ENCODE results near the gene FAM151B.
A peak's percentile ranks its signal among the peaks of the same experiment; 100 is the strongest.
"Not testable (repeated sequence)": the region's sequence is repeated elsewhere in the genome, so short reads cannot be mapped to it uniquely, and the experiment has no call there.

The FAM151B gene

GRCh38 chr5:80487829-80488721 is at the start of gene FAM151B:
FAM151B (plus strand) TSS chr5:80488100; CDS start chr5:80488124, 24 bp downstream.
- FAIRE-seq (no peak), DNase-seq (ENCODE audit: low spot score) (peak; percentile 69)

DNA sequence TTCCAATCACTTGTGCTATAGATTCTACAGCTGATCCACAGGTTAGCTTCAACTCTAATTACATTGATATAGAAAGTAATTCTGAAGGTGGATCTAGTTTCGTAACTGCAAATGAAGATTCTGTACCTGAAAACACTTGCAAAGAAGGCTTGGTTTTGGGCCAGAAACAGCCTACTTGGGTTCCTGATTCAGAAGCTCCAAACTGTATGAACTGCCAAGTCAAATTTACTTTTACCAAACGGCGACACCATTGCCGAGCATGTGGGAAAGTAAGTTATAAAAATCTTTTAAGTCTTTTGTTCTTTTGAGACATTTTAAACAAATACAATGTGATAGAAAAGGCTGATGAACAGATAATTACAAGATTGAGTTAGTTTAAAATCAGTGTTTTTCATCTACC is 49.2 kb upstream of the FAM151B start:
- FAIRE-seq: no peak
- DNase-seq (ENCODE audit: low spot score): no peak

DNA sequence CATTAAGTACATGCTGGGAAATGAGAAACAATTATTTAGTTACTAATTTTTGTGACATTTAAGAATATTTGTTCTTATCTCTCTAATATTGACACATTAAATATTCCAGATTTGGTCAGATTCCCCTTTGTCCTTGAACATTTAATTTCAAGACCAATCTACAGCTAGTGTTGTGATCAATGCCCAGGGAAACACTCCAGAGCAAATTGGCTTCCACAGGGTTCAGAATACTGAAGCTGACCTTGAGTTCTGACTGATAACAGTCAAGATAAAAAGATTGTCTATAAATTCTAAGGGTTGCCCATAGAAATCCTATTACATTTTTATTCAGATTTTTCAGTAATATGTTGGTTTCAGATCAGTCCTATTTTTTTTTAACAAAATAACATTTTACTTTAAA is 48.7 kb upstream of the FAM151B start:
- no peak for FAIRE-seq

GRCh38 chr5:80442742-80443141 is 45.2 kb upstream of the FAM151B start:
- no peak for DNase-seq (ENCODE audit: low spot score)
- FAIRE-seq: no peak

More for the DNA sequence above, 48.7 kb upstream of the FAM151B start:
- DNase-seq (ENCODE audit: low spot score): no peak

GRCh38 chr5:80453366-80453765 is 34.5 kb upstream of the FAM151B start:
- DNase-seq (ENCODE audit: low spot score) (no peak), FAIRE-seq (no peak)

GRCh38 chr5:80463269-80463668 is 24.6 kb upstream of the FAM151B start:
- FAIRE-seq: no peak
- no peak for DNase-seq (ENCODE audit: low spot score)

GRCh38 chr5:80466669-80467485 is 21.0 kb upstream of the FAM151B start:
- DNase-seq (ENCODE audit: low spot score) (no peak), FAIRE-seq (no peak)

DNA sequence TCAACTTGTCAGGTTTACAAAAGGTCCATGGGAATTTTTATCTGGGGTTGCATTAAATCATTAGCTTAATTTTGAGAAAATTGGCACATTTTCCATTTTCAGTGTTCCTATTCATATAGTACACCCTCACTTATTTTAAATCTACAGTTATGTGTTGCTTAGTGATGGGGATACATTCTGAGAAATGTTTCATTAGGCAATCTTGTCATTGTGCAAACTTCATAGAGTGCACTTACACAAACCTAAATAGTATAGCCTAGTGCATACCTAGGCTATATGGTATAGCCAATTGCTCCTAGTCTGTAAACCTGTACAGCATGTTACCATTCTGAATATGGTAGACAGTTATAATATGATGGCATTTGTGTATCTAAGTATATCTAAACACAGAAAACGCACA is 19.8 kb upstream of the FAM151B start:
- no peak for DNase-seq (ENCODE audit: low spot score)
- FAIRE-seq: no peak

DNA sequence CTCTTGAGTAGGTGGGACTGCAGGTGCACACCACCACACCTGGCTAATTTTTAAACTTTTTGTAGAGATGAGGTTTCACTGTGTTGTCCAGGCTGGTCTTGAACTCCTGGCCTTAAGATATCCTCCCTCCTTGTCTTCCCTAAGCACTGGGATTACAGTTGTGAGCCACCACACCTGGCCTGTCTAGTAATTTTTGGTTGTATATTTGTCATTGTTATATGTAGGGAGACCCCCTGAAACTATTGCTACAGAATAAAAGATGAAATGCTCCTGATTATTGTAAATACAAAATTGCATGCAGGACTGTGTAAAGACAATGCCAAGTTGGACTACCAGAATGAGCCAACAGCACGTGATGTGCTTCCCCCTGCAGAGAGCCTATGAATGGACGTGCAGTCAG is 17.3 kb upstream of the FAM151B start:
- not testable (repeated sequence) for DNase-seq (ENCODE audit: low spot score); FAIRE-seq

- FAIRE-seq (no peak), DNase-seq (ENCODE audit: low spot score) (no peak)
Measured at GRCh38 chr5:80474929-80475328, 13.0 kb upstream of the FAM151B start.

GRCh38 chr5:80479713-80480112 is 8.2 kb upstream of the FAM151B start:
- FAIRE-seq (no peak), DNase-seq (ENCODE audit: low spot score) (no peak)

GRCh38 chr5:80480354-80480753 is 7.5 kb upstream of the FAM151B start:
- no peak for FAIRE-seq
- no peak for DNase-seq (ENCODE audit: low spot score)

- DNase-seq (ENCODE audit: low spot score) (peak; percentile 8), FAIRE-seq (no peak)
Measured at GRCh38 chr5:80481019-80481893, 6.6 kb upstream of the FAM151B start.

DNA sequence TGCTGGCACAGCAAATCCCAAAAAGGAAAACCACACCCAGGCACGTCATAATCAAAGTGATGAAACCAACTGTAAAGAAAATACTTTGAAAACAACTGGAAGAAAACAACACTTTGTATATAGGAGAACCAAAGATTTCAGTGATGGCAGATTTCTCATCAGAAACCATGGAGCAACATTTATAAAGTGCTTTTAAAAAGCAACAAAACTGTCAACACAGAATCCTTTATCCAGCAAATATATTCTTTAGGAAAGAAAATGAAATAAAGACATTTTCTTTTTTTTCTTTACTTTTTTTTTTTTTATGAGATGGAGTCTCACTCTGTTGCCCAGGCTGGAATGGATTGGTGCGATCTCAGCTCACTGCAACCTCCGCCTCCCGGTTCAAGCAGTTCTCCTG is 5.3 kb upstream of the FAM151B start:
- no peak for FAIRE-seq

DNA sequence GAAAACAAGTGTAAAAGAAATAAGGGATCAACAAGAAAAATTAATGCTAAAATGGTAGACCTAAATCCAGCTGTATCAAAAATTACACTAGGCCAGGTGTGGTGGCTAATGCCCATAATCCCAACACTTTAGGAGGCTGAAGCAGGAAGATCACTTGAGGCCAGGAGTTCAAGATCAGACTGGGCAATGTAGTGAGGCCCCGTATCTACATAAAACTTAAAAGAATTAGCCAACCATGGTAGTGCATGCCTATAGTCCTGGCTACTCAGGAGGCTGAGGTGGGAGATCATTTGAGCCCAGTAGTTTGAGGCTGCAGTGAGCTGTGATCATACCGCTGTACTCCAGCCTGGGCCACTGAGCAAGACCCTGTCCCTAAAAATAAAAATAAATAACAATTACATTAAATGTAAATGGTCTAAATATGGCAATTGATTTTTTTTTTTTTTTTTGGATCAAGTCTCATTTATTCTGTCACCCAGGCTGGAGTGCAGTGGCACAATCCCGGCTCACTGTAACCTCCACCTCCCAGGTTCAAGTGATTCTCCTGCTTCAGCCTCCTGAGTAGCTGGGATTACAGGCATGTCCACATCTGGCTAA is 4.2 kb upstream of the FAM151B start:
- FAIRE-seq (no peak), DNase-seq (ENCODE audit: low spot score) (no peak)

More for the DNA sequence above, 5.3 kb upstream of the FAM151B start:
- no peak for DNase-seq (ENCODE audit: low spot score)

DNA sequence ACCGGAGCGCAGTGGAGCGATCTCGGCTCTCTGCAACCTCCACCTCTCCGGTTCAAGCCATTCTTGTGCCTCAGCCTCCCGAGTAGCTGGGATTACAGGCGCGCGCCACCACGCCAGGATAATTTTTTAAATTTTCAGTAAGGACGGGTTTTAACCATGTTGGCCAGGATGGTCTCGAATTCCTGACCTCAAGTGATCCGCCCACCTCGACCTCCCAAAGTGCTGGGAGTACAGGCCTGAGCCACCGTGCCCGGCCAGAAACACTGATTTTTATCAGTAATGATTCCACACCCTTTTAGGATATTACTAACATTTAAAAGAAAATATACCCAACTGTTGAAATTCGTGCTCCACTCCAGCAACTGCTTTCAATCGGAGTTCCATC is 464 bp upstream of the FAM151B start:
- FAIRE-seq: no peak

GRCh38 chr5:80491296-80491695 is 3.4 kb downstream of the FAM151B start:
- no peak for FAIRE-seq
- no peak for DNase-seq (ENCODE audit: low spot score)

More for the DNA sequence above, 464 bp upstream of the FAM151B start:
- no peak for DNase-seq (ENCODE audit: low spot score)

DNA sequence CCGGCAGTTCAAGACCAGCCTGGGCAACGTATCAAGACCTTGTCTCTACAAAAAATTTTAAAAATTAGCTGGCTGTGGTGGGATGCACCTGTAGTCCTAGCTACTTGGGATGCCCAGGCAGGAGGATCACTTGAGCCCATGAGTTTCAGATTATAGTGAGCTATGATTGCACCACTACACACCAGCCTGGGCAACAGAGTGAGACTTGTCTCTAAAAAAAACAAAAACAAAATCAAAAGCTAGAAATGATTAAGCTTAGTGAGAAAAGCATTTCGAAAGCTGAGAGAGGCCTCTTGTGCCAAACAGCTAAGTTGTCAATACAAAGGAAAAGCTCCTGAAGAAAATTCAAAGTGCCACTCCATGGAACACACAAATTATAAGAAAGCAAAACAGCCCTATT is 4.8 kb downstream of the FAM151B start:
- FAIRE-seq: no peak
- no peak for DNase-seq (ENCODE audit: low spot score)

DNA sequence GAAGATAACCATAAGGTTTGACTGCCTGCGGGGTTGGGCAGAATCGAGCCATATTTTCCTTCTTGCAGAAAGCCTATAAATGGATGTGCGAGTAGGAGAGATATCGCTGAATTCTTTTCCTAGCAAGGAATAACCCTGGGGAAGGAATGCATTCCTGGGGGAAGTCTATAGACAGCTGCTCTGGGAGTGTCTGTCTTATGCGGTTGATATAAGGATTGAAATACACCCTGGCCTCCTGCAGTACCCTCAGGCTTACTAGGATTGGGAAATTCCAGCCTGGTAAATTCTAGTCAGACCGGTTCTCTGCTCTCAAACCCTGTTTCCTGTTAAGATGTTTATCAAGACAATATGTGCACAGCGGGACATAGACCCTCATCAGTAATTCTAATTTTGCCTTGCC is 5.5 kb downstream of the FAM151B start:
- FAIRE-seq; DNase-seq (ENCODE audit: low spot score): not testable (repeated sequence)

GRCh38 chr5:80495891-80496290 is 8.0 kb downstream of the FAM151B start:
- DNase-seq (ENCODE audit: low spot score): no peak
- FAIRE-seq: no peak

DNA sequence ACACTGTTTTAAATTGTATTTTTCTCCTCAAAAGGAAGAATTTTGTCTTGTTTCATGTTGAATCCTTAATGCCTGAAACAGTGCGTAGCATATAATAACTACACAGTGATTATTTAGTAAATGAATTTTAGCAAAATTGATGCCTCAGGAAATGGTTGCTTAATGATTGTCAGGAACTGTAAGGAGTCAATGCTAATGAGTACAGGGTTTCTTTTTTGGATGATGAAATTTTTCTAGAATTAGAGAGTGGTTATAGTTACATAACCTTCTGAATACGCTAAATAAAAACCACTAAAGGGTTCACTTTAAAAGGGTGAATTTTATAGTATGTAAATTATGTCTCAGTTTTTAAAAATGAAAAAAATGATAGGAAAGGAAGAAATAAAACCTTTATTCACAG is 14.9 kb downstream of the FAM151B start:
- DNase-seq (ENCODE audit: low spot score) (no peak), FAIRE-seq (no peak)

Measured in RCC 7860 (cell line).